Inferior parietal cortex (tissue), 1 donor: ENCODE measurements around the gene GRIP2.

Experiments used
- DNase-seq: peaks from one replicate; pipeline ENCODE4 v3.0.0-alpha.2; 2016; ENCODE audit errors: extremely low spot score

The GRIP2 gene

GRCh38 chr3:14453876-14454638 lies 86.1 kb downstream of the GRIP2 start:
- DNase-seq: no peak

GRCh38 chr3:14452740-14453710 lies 87.1 kb downstream of the GRIP2 start:
- DNase-seq: peak; percentile 78

- no peak for DNase-seq
Measured at GRCh38 chr3:14451844-14452739, 88.0 kb downstream of the GRIP2 start.

- no peak for DNase-seq
Measured at GRCh38 chr3:14450922-14451606, 89.1 kb downstream of the GRIP2 start.

GRCh38 chr3:14450506-14450905 lies 89.6 kb downstream of the GRIP2 start:
- DNase-seq: no peak

- no peak for DNase-seq
Measured at GRCh38 chr3:14448756-14449727, 91.1 kb downstream of the GRIP2 start.

- no peak for DNase-seq
Measured at GRCh38 chr3:14448063-14448462, 92.1 kb downstream of the GRIP2 start.

GRCh38 chr3:14446988-14447570 lies 93.1 kb downstream of the GRIP2 start:
- no peak for DNase-seq

- no peak for DNase-seq
Measured at GRCh38 chr3:14445773-14446172, 94.4 kb downstream of the GRIP2 start.

GRCh38 chr3:14444380-14444779 lies 95.8 kb downstream of the GRIP2 start:
- DNase-seq: no peak

- DNase-seq: no peak
Measured at GRCh38 chr3:14441920-14442300, 98.2 kb downstream of the GRIP2 start.

- no peak for DNase-seq
Measured at GRCh38 chr3:14441240-14441919, 98.8 kb downstream of the GRIP2 start.

- DNase-seq: no peak
Measured at GRCh38 chr3:14440531-14441239, 99.5 kb downstream of the GRIP2 start.

GRCh38 chr3:14440168-14440518 lies 100.0 kb downstream of the GRIP2 start:
- DNase-seq: no peak

- DNase-seq: peak; percentile 54
Measured at GRCh38 chr3:14439501-14440167, 100.5 kb downstream of the GRIP2 start.
